OCI-LY7 (cell line): Measurements from ENCODE around the gene CES2.

ENCODE experiments used
- CTCF ChIP-seq: fragments of 200-600 bp; sonication (generic); conservative IDR thresholded peaks from 2 replicates; pipeline ENCODE4 v1.5.1; 2014; ENCODE audit warnings: mild to moderate bottlenecking, antibody characterized with exemption, low read length, moderate library complexity, mixed read lengths
- EZH2phosphoT487 ChIP-seq: fragments of 200-600 bp; sonication (generic); IDR thresholded peaks from 2 replicates; pipeline ENCODE4 v1.6.1; 2018; ENCODE audit warnings: low read depth, borderline replicate concordance, mild to moderate bottlenecking, mixed run types, antibody characterized with exemption, low read length, moderate library complexity, mixed read lengths

GRCh38 chr16:66923247-66923731, 12.0 kb upstream of the CES2 start:
- TF ChIP-seq CTCF: no peak
- TF ChIP-seq EZH2phosphoT487: no peak
